Measurements from ENCODE around the gene MARCHF9.

MARCHF9 gene

DNA sequence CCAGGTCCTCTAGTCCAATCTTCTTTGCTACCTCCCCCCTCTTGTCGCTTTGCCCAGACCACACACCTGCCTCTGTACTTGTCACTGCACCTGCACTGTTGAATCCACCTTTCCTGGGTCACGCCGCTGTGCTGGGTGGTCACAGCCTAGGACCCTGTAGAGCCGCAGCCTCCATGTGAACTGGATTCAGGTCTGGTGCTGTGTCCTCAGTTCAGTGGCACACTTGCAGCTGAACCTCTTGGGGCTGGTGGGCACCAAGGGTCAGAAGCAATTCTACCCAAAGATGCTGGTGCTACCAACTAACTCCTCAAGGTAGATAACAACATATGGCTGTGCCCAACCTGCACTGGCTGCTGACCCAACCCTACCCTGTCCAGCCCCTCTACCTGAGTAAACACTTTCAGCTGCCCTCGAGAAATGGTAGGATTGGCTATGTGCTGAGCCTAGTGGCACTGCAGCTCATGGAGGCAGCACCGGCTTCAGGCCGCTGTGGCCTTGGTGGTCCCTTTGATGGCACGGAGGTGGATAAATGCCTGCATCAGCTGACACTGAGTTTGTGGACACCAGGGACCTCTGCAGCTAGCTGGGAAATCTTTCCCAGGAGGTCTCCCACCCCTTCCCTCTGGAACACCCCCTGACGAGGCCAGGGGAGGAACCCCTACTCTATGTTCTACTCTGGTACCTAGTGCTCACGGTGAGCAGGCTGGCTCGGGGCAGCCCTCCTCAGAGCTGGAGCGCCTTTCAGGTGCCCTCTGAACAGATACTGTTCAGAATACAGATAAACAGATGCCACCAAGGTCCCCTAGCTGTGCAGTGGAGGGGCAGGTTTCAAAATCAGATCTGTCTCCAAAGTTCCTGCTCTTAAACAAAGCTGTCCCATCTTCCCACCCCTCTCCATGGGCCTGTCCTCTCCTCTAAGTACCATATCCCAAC, 30.6 kb upstream of the MARCHF9 start:
- DNase-seq = no peak

DNA sequence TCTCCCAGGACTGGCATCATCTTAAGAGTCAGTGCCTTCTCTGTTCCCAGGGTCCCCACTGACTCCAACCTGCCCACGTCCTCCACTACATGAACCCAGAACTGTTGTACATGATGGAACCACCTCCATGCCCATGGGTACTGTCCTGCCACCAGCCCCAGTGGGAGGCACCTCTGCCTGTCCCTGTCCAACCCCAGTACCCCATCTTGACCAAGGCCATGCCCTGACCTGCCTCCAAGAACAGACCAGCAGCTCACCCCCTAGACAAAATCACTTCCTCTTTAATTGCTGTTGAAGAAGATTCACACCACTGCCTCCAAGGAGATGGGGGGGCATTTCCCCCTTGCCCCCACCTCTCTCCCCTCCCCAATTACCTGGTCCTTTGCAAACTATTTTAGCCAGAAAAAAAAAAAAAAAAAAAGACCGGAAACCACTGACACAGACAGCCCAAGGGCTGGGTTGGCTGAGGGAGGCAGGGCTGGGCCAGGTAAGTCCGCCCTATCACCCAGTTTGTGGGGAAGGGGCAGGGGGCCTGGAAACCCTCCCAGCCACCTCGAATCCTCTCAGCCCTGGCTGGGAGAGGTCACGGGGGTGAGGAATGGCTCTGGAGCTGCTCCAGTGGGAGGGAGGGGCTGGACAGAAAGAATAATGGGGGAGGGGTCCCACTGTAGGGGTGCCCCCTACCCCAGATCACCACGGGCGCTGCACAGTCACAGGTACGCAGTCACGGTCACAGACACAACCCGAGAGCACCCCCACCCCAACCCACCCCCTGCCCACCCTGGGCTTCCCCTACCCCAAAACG, 29.8 kb upstream of the MARCHF9 start:
- no peak for DNase-seq

DNA sequence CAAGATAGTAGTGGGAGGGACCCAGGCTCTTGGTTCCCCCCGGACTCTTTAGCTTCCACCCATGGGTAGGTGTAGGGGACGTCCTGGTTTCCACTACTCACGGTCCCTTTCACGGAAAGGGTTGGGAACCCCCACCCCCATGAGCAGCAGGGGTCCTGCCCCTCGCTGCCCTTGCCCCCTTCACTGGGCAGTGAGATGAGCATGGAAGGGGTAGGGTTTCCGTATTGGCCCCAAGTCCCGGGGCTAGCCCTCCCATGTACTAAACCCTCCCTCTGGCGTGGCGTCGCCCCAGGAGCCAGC, 29.1 kb upstream of the MARCHF9 start:
- DNase-seq = no peak

DNA sequence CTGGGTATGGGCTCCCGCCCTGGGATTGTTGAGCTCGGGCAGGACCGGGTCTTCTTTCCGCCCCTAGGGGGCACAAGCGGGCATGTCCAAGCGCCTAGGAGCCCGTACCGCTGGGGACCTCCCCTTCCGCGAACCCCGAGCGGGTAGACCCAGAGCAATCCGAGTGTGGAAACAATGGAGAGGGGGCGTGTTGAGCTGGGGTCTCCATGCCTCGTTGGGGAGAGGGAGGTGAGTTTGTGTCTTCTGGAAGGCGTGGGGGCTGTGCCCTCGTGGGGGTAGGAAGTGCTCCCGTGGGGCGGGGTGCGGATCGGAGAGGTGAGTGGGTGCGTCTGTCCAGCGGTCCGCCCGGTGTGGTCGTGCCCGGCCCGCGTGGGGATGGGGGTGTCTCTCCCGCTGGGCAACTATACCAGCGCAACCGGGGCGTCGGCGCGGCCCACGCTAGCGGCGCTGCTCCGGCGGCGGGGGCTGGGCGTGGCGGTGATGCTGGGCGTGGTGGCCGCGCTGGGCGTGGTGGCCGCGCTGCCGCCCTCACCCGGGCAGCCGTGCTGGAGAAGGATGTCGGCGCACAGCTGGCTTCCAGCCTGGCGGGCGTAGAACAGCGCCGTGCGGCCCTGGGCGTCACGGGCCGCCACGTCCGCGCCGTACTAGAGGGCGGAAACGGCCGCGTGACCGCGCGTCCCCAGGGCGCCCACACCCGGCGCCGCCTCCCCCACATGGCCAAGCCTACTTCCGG, 28.6 kb upstream of the MARCHF9 start:
- DNase-seq = no peak

DNA sequence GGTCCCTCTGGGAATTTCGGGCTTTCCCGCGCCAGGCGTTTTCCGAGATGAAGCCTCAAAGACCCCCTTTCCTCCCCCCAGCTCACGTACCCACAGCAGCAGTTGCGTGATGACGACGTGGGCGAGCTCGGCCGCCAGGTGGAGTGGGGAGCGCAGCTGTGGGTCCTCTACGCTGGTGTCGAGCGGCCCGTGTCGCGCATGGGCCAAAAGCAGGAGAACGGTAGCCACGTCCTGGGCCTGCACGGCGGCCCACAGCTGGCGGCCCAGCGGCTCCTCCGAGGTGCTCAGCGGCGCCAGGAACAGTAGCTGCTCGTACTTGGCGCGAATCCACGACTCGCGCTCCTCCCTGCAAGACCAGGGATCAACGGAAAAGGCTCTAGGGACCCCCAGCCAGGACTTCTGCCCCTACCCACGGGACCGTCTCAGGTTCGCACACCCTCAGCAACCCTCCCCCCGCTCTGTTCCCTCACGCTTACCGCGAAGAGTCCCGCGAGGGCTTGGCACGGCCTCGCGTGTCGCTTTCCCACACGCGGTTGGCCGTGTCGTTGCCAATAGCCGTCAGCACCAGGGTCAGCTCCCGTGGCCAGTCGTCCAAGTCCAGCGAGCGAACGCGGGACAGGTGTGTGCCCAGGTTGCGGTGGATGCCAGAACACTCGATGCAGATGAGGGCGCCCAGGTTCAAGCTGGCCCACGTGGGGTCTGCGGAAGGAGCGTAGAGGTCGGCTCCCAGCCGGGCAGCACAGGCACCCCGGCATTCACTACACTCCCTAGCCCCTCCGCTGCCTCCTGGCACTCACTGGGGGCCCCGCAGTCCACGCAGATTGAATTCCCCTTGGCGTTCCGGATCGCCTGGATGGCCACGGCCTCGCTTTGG, 27.8 kb upstream of the MARCHF9 start:
- DNase-seq = no peak

DNA sequence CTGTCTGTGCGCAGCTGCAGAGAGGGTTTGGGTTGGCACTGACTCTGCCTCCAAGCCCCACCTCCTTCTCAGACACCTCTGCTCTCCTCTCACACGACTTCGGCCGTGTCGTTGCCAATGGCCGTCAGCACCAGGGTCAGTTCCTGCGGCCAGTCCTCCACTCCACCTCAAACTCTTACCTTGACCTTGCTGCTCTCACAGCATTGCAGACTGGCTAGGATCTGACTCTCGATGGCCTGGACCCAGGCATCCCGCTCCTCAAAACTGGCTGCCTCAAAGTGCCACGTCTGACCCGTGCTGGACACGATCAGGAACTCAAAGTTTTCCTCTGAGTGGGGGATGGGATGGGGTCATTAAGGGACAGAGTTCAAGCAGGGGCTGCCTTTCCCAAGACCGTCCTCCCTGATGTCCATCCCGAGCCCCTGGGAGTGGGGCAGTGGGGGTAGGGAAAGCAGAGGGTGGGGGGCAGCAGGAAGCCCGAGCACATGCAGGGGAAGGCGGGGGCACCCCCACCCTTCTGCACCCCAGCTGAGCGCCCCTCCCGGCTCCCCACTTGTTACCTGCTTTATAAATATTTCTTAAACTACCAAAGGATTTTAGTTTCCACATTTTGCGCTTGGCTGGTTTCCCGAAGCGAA, 27.0 kb upstream of the MARCHF9 start:
- no peak for DNase-seq

DNA sequence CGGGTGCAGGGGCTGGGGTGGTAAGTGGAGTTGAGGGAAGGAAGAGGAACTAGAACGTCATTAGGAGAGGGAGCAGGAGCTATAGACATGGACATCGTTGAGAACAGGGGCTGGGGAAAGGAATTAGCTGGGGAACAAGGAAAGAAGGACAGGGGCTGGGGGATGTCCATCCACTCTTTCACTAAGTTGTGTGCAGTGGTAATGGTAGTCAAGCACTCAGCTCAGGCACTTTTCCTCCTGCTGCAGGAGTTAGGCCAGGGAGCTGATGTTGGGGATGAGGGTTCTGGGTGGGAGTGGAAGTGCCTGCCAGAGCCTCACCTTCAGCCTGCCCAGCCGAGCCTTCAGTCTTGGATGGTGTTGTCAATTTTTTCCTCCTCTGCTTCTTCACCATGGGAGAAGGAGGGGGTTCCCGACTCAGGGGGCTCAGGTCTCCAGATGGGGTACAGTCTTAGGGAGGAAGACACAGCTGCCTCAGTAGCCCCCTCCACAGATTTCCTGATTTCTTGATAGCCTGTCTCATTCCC, 25.5 kb upstream of the MARCHF9 start:
- DNase-seq = no peak

DNA sequence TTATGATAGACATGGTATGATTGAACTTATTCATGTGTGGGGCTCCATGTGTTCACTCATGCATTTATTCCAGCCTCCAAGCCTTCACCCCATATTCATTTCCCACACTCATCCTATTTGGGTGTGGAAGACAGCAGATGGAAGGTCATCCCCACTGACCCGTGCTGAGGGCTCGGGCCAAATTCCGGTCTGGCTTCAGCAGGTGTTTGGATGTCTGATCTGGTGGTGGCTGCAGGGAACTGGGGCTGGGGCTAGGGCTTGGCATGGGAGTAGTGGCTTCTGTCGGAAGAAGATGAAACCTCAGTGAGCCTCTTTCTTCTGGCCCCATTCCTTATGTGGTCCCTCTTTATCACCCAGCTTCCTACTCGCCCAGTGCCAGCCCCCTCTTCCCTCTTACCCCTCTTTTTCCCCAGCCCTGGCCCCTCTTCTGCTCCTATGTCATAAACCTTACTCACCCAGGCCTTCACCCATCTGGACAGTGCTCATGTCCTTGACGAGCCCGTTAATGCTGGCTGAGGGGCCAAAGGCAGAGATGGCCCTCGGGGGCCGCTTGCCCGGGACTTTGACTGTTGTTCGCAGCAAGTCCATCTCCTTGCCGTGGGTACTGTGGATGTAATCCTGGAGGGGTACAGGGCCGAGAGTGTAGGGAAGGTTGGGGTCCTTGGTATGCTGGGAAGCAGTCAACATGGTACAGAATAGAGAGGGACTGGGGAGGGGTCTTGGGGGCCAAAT, 24.4 kb upstream of the MARCHF9 start:
- DNase-seq = no peak

DNA sequence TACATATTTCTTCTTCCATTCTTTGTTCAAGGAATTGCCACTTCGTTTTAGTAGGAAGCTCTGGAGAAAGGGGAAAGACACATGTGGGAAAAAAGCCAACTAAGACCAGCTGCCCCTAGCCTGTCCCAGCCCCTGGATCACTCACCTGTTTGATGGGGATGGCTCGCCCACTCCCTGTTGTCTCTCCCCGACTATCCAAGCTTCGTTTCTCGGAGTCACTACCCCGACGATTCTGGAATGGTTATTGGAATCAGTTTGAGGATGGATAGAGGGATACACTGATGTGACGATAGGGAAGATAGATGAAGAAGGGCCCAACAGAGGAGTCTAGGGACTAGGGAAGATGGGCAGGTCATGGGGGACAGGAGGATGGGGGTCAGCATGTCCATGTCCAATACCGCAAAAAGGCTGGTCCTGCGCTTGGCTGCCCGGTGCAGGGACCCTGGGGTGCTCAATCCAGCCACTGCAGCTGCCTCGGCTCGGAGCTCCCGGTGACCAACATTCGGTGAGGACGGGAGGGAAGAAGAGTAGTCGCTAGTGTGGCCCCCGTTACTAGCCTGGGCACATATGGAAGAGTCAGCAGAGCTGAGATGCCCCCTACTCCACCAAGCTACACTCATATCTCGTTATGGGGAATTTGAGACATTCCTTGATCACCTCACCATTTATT, 23.4 kb upstream of the MARCHF9 start:
- DNase-seq = no peak

DNA sequence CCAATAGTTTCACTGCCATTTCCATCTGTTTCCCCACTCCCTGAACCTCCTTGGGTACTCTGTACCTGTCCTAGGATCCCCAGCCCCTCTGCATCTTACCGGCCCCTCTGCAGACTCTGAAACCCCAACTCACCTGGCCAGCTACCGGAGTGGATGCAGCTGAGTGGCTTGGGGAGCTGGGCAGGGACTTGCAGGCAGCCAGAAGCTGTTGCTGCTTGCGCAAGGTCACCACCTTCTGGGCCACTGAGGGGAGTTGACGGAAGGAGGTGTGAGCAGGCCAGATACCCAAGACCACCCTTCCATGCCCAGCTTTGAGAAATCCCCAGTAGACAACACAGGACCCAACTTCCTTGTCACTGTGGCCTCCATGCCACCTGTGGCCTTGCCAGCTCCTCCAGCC, 22.6 kb upstream of the MARCHF9 start:
- no peak for DNase-seq

DNA sequence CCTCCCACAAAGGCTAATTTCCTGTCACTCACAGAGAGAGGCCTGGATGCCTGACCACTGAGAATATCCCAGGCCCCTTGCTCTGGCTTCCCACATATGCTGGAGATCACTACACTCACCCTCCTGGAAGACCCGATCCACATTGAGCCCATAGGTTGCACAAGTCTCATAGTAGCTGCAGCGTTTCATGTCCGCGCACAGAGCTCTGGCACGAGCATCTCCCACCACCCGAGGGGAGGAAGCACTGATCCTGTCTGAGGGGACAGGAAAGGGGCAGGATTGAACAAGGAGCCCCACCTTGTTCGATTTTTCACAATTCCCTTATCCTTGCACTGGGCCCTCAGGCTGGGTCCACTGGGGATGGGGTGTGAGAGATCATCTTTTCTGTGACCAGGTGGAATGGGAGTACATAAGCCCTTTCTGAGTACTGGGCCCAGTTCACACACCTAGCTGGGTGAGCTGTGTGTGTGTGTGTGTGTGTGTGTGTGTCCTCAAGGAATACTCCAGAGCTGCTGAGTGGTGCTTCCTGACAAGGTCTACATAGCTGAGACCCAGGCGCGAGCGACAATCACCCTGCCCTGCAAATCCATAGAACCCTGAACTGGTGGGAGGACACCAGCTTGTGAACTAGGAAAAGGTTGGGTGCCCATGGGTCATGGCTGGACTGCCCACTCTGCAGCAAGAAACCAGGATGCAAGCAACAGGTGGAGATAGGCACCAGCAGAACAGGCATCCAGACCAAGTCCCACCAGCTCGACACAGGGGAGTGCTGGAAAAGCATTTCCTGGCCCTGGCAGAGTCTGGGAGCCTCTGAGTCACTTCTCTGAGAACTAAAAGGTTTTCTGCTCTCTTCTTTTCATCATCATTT, 21.9 kb upstream of the MARCHF9 start:
- DNase-seq = no peak

DNA sequence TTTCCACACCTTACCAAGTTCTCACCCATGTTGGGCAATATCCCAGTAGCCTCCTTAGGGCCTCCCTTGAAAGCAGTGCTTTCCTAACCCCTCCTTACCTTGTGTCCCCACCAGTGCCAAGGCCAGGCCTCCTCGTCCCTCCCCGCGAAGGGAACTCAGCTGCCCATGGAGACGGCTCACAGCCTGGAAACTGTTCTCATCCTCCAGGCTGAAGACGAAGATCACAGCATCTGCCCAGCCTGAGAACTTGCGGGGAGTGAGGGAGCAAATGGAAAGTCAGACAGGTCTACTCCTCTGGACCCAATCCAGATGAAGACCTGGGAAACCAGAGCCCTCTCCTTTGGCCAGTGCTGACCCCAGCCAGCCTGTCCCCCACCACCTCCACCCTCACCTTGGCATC, 21.0 kb upstream of the MARCHF9 start:
- no peak for DNase-seq

DNA sequence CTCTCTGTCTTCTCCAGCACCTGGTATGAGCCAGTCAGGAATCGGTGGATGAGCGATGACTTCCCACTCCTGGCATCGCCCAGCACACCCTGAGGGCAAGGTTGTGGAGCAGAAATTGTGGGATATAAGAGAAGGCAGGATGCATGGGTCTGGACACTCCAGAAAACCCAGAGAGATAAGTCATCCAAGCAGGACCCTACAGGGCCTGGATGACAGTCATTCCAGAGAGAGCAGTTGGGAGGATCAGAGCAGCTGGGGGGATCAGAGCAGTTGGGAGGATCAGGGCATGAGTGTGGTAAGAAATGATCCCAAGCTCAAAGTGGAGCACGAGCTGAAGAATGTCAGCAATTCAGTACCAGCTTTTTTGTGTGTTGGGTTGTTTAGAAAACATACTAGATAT, 20.3 kb upstream of the MARCHF9 start:
- no peak for DNase-seq

DNA sequence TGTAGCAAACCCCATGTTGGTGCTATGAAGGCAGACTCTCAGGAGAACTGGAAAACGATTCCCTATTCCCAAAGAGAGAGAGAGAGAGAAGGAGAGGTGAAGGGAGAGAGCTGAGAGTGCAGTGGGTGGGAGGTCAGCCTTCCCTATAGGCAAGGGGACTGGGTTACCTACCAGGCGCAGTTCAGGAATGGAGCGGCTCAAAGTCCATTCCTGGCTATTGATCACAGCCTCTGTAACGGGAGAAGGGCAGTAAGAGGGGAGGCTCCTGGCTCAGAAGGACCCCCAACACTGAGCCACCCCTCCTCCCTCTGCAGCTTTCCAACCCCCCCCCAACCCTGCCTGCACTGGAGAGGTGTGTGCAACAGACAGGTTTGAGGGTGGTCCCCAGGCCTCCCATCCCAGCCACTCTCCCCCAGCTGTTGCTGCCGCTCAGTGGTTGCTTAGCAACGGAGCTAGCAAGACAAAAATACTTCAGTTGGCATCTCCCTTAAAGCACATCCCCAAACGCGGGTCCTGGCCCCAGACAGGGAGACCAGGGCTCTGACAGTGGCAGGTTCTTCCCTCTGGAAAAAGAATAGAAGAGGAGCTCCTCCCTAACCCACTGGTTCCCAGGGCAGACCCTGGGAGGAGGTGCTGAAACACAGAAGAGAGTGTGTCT, 19.6 kb upstream of the MARCHF9 start:
- DNase-seq = no peak

DNA sequence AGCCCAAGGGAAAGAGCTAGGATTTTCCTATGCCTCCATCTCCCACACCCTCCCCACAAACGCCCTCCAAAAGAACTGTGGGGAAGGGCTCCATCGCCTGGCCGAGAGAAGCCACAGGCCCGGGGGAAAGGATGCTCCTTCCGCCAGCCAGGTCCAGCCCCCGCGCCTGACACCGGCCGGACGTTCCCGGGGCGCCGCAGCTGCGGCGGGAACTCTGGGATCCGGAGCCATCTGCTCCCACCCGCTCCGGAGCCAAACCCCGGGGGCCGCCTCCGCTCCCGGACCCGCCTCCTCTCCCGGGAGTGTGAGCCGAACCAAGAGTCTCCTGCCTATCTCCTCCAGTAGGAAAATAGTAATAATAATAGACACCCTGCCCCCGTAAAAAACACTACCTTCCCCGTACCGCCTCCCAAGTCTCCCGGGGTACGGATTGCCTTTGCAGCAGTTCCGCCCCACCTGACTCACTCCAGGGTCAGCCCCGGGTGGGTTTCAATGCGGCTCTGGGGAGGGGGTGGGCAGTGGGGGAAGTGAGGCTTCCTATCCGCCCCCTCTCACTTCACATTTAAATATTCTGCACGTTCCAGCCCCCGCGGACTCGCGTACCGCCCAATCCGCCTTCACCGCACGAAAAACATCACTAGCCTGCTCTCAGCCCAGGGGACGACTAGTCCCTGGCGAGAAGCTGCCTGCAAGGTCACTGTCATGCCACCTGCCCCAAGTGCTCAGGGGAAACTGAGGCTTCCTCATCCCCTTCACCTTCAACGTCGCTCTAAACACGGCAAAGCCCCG, 18.8 kb upstream of the MARCHF9 start:
- no peak for DNase-seq

DNA sequence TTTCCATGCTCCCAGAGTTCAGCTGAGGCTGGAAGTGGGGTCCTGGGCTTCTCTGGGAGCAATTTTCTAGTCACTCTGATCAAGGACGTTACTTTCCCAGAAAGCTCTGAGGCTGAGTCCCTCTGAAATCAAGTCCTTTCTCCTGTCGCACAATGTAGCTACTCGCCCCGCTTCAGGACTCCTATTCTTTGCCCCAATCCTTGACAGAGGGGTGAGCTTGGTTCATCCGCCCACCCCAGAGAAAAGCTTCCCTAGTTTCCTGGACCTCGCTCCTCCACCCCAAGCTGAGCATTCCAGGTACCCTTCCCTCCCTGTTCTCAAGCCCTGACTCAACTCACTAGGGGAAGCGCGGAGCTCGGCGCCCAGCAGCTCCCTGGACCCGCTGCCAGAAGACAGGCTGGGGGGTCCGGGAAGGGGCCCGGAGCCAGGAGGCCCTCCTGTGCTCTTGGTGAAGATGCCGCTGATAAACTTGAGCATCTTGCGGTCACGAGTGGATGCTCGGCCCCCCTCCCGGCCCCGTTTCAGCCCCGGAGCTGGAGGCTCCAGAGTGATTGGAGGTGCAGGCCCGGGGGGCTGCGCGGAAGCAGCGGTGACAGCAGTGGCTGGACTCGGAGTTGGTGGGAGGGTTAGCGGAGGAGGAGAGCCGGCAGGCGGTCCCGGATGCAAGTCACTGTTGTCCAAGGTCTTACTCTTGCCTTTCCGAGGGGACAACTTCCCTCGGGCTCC, 18.0 kb upstream of the MARCHF9 start:
- no peak for DNase-seq
